Gastrocnemius medialis (tissue), 4 donors: ENCODE results near the gene CACNA1B. TPM values are rescaled to one million over a fixed set of nuclear protein-coding genes. Genes with fewer than 3 reads are reported as not detected.

Source experiments
- ATAC-seq, 2 donors: fragments of 150-250 bp; one replicate each; pipeline ENCODE4 v1.9.1; 2016
- DNase-seq, 2 donors: peaks; one replicate each; pipeline ENCODE4 v3.0.0-alpha.2; 2019
- H3K27ac ChIP-seq, 4 donors: fragments of 200-600 bp; sonication (generic); 1 replicate in 1 of 4; 2 replicates in 3 of 4; pipeline ENCODE4 v1.5.1; 2016 to 2018; ENCODE audit warnings: mild to moderate bottlenecking in 2 of 4, moderate library complexity in 1 of 4
- H3K27me3 ChIP-seq, 3 donors: fragments of 200-600 bp; sonication (generic) in 2 of 3; 1 replicate in 1 of 3; 2 replicates in 2 of 3; pipeline versions ENCODE4 v1.5.1 to v1.6.0; 2016 to 2019; ENCODE audit warnings: mild to moderate bottlenecking in 1 of 3, moderate library complexity in 1 of 3
- H3K36me3 ChIP-seq, 2 donors: fragments of 200-600 bp; sonication (generic) in 1 of 2; one replicate each; pipeline ENCODE4 v1.5.1; 2017 to 2018
- H3K4me1 ChIP-seq, 2 donors: fragments of 200-600 bp; sonication (generic) in 1 of 2; one replicate each; pipeline ENCODE4 v1.5.1; 2016 to 2017; ENCODE audit warnings: mild to moderate bottlenecking in 2 of 2
- H3K4me3 ChIP-seq, 4 donors: fragments of 200-600 bp; sonication (generic) in 3 of 4; 1 replicate in 1 of 4; 2 replicates in 3 of 4; pipeline ENCODE4 v1.5.1; 2016 to 2019; ENCODE audit warnings: mild to moderate bottlenecking in 2 of 4
- H3K9me3 ChIP-seq, 3 donors: fragments of 200-600 bp; sonication (generic) in 2 of 3; 1 replicate in 1 of 3; 2 replicates in 2 of 3; pipeline ENCODE4 v1.5.1; 2016 to 2019
- POLR2A ChIP-seq, 2 donors: fragments of 450-650 bp; IDR thresholded peaks; one replicate each; pipeline ENCODE4 v1.6.1; 2017; ENCODE audit warnings: antibody characterized with exemption in 2 of 2, mild to moderate bottlenecking in 2 of 2, moderate library complexity in 2 of 2
- in situ Hi-C, 4 donors: fragments of 200-750 bp; cut with MboI; loops; one replicate each; pipeline versions ENCODE4 v1.15.0 to v1.8.0; 2017; ENCODE audit warnings: low sequenced_read_pairs in 4 of 4
- intact Hi-C: fragments of 100-400 bp; cut with DNase I; formaldehyde crosslinking; loops from one replicate; pipeline ENCODE4 v1.15.1; 2023; ENCODE audit warnings: low total_unique reads
- total RNA-seq, 4 donors: library from RNA; depleted of rRNA; stranded (reverse); fragments of >200 nt; gene quantifications; one replicate each; pipeline versions ENCODE4 v1.1.0 to v1.2.3, GENCODE V29; 2016
- TF ChIP-seq, protein P1 (sequence below), 5 experiments: fragments of 450-650 bp in 3 of 5; fragments of 200-600 bp in 2 of 5; sonication (generic) in 2 of 5; IDR thresholded peaks in 4 of 5; conservative IDR thresholded peaks in 1 of 5; 1 replicate in 4 of 5; 2 replicates in 1 of 5; pipeline ENCODE4 v1.5.1; 2016 to 2019; ENCODE audit warnings: antibody characterized with exemption in 5 of 5, mild to moderate bottlenecking in 3 of 5, moderate library complexity in 3 of 5

Gene CACNA1B
- total RNA-seq, 4 donors from 2014 or later, result 0.07 TPM; not detected in 3

DNA sequence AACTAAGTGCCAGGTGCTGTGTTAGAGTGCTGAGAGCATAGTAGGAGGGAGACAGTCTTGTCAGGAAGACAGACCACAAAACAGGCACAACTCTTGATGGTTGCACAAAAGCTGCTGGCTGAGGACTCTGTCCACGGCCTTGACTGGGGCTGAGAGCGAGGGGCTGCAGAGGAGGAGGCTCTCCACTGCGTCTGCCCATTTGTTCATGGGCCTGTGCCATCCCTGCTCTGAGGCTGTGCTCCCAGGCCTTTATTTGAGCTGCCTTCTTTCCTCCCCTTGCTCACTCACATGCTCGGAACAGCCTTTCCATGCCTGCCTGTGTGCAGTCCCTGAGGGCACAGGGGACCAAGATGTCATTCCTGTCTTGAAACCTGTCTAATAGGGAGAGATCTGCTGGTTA lies 147.8 kb downstream of the CACNA1B start:
- H3K4me3 ChIP-seq, result no peak overlapping the region
- no peaks in the 10 kb centered on the region for H3K36me3 ChIP-seq
- in situ Hi-C loops (no loop called here), intact Hi-C loops (no loop called here)
- no peak overlapping the region for H3K27ac ChIP-seq
- no peak for ATAC-seq
- peaks cover 12 to 35% (median 28%) of the 10 kb centered on the region in 3 donors for H3K27me3 ChIP-seq
- no peaks in the 10 kb centered on the region for H3K4me1 ChIP-seq
- no peak for TF ChIP-seq POLR2A (IDR thresholded peaks at IDR 0.05)
- TF ChIP-seq, protein P1, sequence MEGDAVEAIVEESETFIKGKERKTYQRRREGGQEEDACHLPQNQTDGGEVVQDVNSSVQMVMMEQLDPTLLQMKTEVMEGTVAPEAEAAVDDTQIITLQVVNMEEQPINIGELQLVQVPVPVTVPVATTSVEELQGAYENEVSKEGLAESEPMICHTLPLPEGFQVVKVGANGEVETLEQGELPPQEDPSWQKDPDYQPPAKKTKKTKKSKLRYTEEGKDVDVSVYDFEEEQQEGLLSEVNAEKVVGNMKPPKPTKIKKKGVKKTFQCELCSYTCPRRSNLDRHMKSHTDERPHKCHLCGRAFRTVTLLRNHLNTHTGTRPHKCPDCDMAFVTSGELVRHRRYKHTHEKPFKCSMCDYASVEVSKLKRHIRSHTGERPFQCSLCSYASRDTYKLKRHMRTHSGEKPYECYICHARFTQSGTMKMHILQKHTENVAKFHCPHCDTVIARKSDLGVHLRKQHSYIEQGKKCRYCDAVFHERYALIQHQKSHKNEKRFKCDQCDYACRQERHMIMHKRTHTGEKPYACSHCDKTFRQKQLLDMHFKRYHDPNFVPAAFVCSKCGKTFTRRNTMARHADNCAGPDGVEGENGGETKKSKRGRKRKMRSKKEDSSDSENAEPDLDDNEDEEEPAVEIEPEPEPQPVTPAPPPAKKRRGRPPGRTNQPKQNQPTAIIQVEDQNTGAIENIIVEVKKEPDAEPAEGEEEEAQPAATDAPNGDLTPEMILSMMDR (IDR thresholded peaks at IDR 0.05 in 4 of 5, conservative IDR thresholded peaks at IDR 0.05 in 1 of 5), result no peak
- no peaks in the 10 kb centered on the region for H3K9me3 ChIP-seq
- no peak for DNase-seq

DNA sequence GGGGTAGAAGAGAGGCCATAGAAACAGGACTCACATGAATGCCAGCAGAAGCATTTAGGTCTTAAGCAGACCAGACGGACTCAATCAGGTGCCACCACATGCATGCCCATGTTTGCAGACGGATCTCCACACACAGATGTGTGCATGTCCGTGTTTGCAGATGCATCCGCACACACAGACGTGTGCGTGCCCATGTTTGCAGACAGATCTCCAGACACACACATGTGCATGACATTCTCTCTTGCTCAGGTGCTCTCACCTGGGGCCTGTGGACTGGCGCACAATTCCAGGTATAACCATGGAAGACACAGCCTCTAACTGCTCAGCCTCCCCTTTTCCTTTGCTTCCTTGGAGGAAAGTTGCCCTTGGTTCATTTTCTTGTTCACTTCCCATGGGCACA lies 148.3 kb downstream of the CACNA1B start:
- peaks cover 12 to 35% (median 28%) of the 10 kb centered on the region in 3 donors for H3K27me3 ChIP-seq
- no peaks in the 10 kb centered on the region for H3K4me1 ChIP-seq
- no peak for ATAC-seq
- no peak overlapping the region for H3K4me3 ChIP-seq
- DNase-seq, result no peak
- TF ChIP-seq POLR2A (IDR thresholded peaks at IDR 0.05), result no peak
- TF ChIP-seq, protein P1 (IDR thresholded peaks at IDR 0.05 in 4 of 5, conservative IDR thresholded peaks at IDR 0.05 in 1 of 5), result no peak
- H3K9me3 ChIP-seq, result no peaks in the 10 kb centered on the region
- no peaks in the 10 kb centered on the region for H3K36me3 ChIP-seq
- in situ Hi-C loops, result no loop called here
- intact Hi-C loops, result no loop called here
- no peak overlapping the region for H3K27ac ChIP-seq

DNA sequence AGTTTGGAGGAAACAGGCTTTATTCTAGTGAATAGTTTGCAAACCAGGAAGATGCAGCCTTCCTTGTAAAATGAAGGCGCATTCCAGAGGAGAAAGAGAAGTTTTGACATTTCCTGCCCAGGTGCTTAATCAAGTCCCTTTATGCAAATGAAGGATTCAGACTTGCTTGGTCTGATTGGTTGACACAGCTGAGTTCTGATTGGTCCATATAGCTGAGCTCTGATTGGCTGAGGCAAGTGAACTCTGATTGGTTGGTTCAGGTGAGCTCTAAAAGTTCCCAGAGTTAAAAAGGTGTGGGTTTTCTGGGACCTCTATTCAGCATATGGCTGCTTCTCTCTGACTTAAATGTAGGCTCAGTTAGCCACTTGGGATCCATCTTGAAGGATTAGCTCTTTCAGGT lies 151.0 kb downstream of the CACNA1B start:
- peaks cover 0 to 21% (median 18%) of the 10 kb centered on the region in 3 donors for H3K27me3 ChIP-seq
- TF ChIP-seq, protein P1 (IDR thresholded peaks at IDR 0.05 in 4 of 5, conservative IDR thresholded peaks at IDR 0.05 in 1 of 5), result no peak
- no peak for TF ChIP-seq POLR2A (IDR thresholded peaks at IDR 0.05)
- no peaks in the 10 kb centered on the region for H3K36me3 ChIP-seq
- no peaks in the 10 kb centered on the region for H3K4me1 ChIP-seq
- no peaks in the 10 kb centered on the region for H3K9me3 ChIP-seq
- H3K27ac ChIP-seq, result no peak overlapping the region
- no peak for ATAC-seq
- in situ Hi-C loops, result no loop called here
- no peak overlapping the region for H3K4me3 ChIP-seq
- intact Hi-C loops, result no loop called here
- DNase-seq, result no peak

DNA sequence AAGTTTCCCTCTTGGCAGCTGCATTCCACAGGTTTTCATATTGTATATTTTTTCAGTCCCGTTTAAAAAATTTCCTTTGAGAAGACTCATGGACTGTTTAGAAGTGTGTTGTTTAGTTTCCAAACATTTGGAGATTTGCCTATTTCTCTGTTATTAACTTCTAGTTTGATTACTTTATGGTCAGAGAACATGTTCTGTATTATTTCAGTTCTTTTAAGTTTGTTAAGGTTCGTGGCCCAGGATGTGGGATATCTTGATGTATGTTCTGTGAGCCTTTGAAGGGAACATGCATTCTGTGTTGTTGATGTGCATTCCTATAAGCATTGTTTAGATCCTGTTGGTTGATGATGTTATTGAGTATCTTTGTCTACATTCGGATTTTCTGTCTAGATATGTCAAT lies 153.6 kb downstream of the CACNA1B start:
- intact Hi-C loops, result no loop called here
- DNase-seq (no peak), ATAC-seq (no peak)
- in situ Hi-C loops, result no loop called here
- TF ChIP-seq, protein P1 (IDR thresholded peaks at IDR 0.05 in 4 of 5, conservative IDR thresholded peaks at IDR 0.05 in 1 of 5), result no peak
- TF ChIP-seq POLR2A (IDR thresholded peaks at IDR 0.05), result no peak
- no peak overlapping the region for H3K4me3 ChIP-seq
- H3K27me3 ChIP-seq, result peaks cover 0 to 26% (median 6%) of the 10 kb centered on the region in 3 donors
- H3K4me1 ChIP-seq, result no peaks in the 10 kb centered on the region
- no peaks in the 10 kb centered on the region for H3K9me3 ChIP-seq
- H3K27ac ChIP-seq, result no peak overlapping the region
- no peaks in the 10 kb centered on the region for H3K36me3 ChIP-seq

DNA sequence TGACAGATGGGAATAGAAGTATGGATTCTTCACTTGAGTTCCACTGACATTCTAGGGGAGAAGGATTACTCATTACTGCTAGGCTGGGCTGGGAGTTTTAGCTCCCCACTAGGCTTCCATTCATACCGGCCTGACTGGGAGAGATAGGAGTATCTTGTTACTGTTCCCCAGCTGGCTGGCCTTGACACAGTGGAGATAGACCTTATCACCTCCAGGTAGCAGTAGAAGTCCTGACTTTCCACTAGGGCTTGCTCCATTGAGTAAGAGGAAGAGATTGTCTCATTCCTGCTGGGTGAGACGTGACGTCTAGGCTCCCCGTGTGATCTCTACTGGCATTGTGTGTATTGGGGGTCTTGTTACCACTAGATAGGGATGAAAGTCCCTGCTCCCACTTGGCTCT lies 156.4 kb downstream of the CACNA1B start:
- no peak for DNase-seq
- Histone ChIP-seq H3K4me1 (no peaks in the 10 kb centered on the region), H3K4me3 (no peak overlapping the region), H3K36me3 (no peaks in the 10 kb centered on the region), H3K27me3 (peaks cover 0 to 21% (median 2%) of the 10 kb centered on the region in 3 donors), H3K9me3 (no peaks in the 10 kb centered on the region), H3K27ac (no peak overlapping the region)
- no peak for ATAC-seq
- TF ChIP-seq POLR2A (IDR thresholded peaks at IDR 0.05), result no peak
- in situ Hi-C loops (no loop called here), intact Hi-C loops (no loop called here)
